NCI-H1092 treated with DMSO at 0.1 percent for 48 hours (cell line): Measurements from ENCODE around the gene CDC14A.

Experiments used
- DNase-seq: peaks from one replicate; lab custom pipeline; 2025; lab: John Stamatoyannopoulos, UW

Gene CDC14A

GRCh38 chr1:100539836-100540536 is 187.7 kb downstream of the CDC14A start:
- DNase-seq = no peak

GRCh38 chr1:100542285-100542684 is 190.0 kb downstream of the CDC14A start:
- DNase-seq = peak; percentile 3

- no peak for DNase-seq
Observed at GRCh38 chr1:100543640-100544039, 191.3 kb downstream of the CDC14A start.

GRCh38 chr1:100544791-100545190 is 192.5 kb downstream of the CDC14A start:
- no peak for DNase-seq

- no peak for DNase-seq
Observed at GRCh38 chr1:100545855-100546254, 193.5 kb downstream of the CDC14A start.

- DNase-seq = no peak
Observed at GRCh38 chr1:100552031-100552430, 199.7 kb downstream of the CDC14A start.

- no peak for DNase-seq
Observed at GRCh38 chr1:100552922-100553321, 200.6 kb downstream of the CDC14A start.

- DNase-seq = no peak
Observed at GRCh38 chr1:100556181-100556580, 203.9 kb downstream of the CDC14A start.

GRCh38 chr1:100556925-100557605 is 204.8 kb downstream of the CDC14A start:
- DNase-seq = no peak

- DNase-seq = no peak
Observed at GRCh38 chr1:100557606-100557953, 205.3 kb downstream of the CDC14A start.

GRCh38 chr1:100565533-100565932 is 213.2 kb downstream of the CDC14A start:
- no peak for DNase-seq

GRCh38 chr1:100565937-100566699 is 213.8 kb downstream of the CDC14A start:
- DNase-seq = no peak

GRCh38 chr1:100567062-100567461 is 214.8 kb downstream of the CDC14A start:
- DNase-seq = no peak
